ENCODE results near the gene CIITA. TPM values are rescaled to one million over a fixed set of nuclear protein-coding genes. Genes with fewer than 3 reads are reported as not detected.

CIITA gene
- total and polyA plus RNA-seq, 10 of the 15 experiments (the other 5 are each of a cell fraction or from before 2014, with no cell fraction given) = 11.5 to 145 (median 49.7) TPM

- in situ Hi-C loops (cut with MboI) = no loop called here
- Histone ChIP-seq H2AFZ (ENCODE audit: control insufficient read depth, low read depth, low read length) (no peak overlapping the region), H3K4me1 (ENCODE audit: control insufficient read depth, insufficient read depth, low read length) (peaks cover 3% of the 10 kb centered on the region), H3K4me2 (ENCODE audit: control insufficient read depth, insufficient read depth) (no peak overlapping the region), H3K79me2 (ENCODE audit: control insufficient read depth, insufficient read depth, low read length) (peaks cover 6% of the 10 kb centered on the region), H4K20me1 (ENCODE audit: control insufficient read depth, insufficient read depth) (no peaks in the 10 kb centered on the region; the same call in 1 of the 2 replicates), H3K27me3 (replicated peaks in 1 of 2; ENCODE audit: control insufficient read depth in 2 of 2, insufficient read depth in 2 of 2, low read length in 1 of 2) (no peaks in the 10 kb centered on the region), H3K9me3 (replicated peaks; ENCODE audit: control insufficient read depth, insufficient read depth, low read length) (no peaks in the 10 kb centered on the region), H3K27ac (ENCODE audit: control insufficient read depth, insufficient read depth) (no peak overlapping the region), H3K4me3 (no peak overlapping the region), H3K9ac (ENCODE audit: control insufficient read depth, insufficient read depth, low read length) (no peak overlapping the region), H3K36me3 (ENCODE audit: control insufficient read depth in 2 of 2, insufficient read depth in 2 of 2, low read length in 1 of 2) (peaks cover under 1 to 2% of the 10 kb centered on the region in 2 experiments; a peak in 2 of 4 replicates)
- POLR2A ChIA-PET = interaction anchor here (1.2 to 1.8 kb wide), 3 partner anchors 9 to 25 kb away, joined by 3 to 13 read pairs (median 4); partner anchors contain the start of gene DEXI
- SMC1A ChIA-PET (ENCODE audit: uncharacterized antibody, unreplicated experiment) = interaction anchor here (1.2 to 2.2 kb wide), 4 partner anchors 9 to 39 kb away, joined by 3 to 12 read pairs (median 4); partner anchors contain the start of gene DEXI
- CTCF ChIA-PET = interaction anchor here (1.1 kb wide), 1 partner anchor 192 kb away, joined by 5 read pairs; no protein-coding TSS in a partner anchor
- intact Hi-C loops (cut with micrococcal nuclease; ENCODE audit: unreplicated experiment) = no loop called here
- ATAC-seq (no peak), DNase-seq (ENCODE audit: low read depth, low spot score) (no peak), FAIRE-seq (no peak)
- TF ChIP-seq RUNX3 (IDR thresholded peaks at IDR 0.05; ENCODE audit: low read length) (peak; percentile 71), CBFB (IDR thresholded peaks at IDR 0.05; ENCODE audit: low read depth) (0 out of 2 replicates have a peak, but pooled peaks have one; percentile 32), POU2F2 (IDR thresholded peaks at IDR 0.05; ENCODE audit: borderline replicate concordance, low read depth, low read length) (peak; percentile 13; the same call in 1 of the 3 replicates), EED (IDR thresholded peaks at IDR 0.05; ENCODE audit: low read depth) (no peak), IRF3 (IDR thresholded peaks at IDR 0.05) (no peak), RELB (IDR thresholded peaks at IDR 0.05; ENCODE audit: low read depth) (no peak), POLR2A (IDR thresholded peaks at IDR 0.05; ENCODE audit: low read depth, low read length) (peak; percentile 40; the same call in 1 of the 2 replicates), PML (IDR thresholded peaks at IDR 0.05; ENCODE audit: low read length) (peak; percentile 52), ETV6 (conservative IDR thresholded peaks at IDR 0.05 in 1 of 2, IDR thresholded peaks at IDR 0.05 in 1 of 2; ENCODE audit: borderline replicate concordance in 1 of 2, low read depth in 1 of 2) (no peak)
- 74% methylated on average over 7 of the region's 7 CpGs for WGBS (ENCODE audit: insufficient coverage, insufficient replicate concordance, low lambda C conversion rate, missing lambda C conversion rate)
- BruUV-seq (replicated peaks) = no TSS peak
- RAD21 ChIA-PET (ENCODE audit: unreplicated experiment) = interaction anchor here (0.8 kb wide), 1 partner anchor 21 kb away, joined by 3 read pairs; no protein-coding TSS in a partner anchor
Measured at GRCh38 chr16:10931134-10931533, 54.1 kb downstream of the CIITA start.
